ENCODE results near the gene LIPN.
"Not testable (repeated sequence)": the region's sequence is repeated elsewhere in the genome, so short reads cannot be mapped to it uniquely, and the experiment has no call there.

LIPN gene, protein sequence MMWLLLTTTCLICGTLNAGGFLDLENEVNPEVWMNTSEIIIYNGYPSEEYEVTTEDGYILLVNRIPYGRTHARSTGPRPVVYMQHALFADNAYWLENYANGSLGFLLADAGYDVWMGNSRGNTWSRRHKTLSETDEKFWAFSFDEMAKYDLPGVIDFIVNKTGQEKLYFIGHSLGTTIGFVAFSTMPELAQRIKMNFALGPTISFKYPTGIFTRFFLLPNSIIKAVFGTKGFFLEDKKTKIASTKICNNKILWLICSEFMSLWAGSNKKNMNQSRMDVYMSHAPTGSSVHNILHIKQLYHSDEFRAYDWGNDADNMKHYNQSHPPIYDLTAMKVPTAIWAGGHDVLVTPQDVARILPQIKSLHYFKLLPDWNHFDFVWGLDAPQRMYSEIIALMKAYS

DNA sequence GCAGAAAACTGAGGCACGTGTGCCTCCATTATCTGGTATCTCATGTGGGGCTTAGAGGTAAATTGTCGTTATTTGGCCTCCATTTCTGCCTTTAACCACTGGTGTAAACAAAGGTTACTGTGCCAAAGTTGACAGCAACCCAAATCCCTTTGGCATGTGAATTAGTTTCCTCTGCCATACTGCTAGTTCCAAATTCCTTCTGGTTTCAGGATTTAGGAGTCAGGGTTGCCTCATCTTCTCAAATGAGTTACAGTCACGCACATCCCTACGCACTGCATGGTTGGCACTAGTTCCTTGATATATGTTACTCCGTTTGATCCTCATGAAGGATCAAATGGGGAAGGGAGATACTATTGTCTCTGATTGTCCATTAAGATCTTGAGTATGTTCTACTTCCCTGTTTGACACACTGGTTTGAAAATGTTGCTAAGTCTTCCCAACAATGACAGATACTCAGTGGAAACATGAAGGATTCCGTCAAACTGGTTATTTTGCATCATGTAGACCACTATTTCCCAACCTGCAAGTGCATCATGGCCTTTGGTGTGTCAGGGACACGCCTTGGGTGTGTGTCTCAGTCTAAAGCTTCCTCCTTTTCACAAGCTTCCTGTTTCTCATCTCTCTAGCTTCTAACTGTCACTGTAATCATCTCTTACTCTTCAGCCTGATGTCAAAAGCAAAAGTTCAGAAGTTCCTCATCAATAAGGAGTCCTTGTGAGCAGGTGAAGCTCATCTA is at the start of gene LIPN:
TSS of gene LIPN (plus strand) at position 655 of the 736 bp plus-strand sequence. CDS start 1,386 bp downstream, outside the sequence.
- DNase-seq (ENCODE audit: low spot score), result no peak

DNA sequence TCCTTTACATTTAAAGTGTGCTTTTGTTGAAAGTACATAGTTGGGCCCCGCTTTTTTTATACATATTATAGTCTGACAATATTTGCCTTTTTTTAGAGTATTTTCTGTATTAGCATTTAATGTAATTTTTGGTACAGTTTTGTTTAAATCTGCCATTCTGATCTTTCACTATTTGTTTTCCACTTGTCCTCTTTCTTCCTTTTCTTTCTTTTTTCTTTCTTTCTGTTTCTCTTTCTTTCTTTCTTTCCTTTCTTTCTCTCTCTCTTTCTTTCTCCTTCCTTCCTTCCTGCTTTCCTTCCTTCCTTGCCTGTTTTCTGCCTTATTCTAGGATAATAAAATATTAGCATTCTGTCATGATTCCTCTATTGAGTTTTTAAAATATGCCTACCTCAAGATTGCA is 44.3 kb upstream of the LIPN start:
- DNase-seq (ENCODE audit: low spot score), result no peak

DNA sequence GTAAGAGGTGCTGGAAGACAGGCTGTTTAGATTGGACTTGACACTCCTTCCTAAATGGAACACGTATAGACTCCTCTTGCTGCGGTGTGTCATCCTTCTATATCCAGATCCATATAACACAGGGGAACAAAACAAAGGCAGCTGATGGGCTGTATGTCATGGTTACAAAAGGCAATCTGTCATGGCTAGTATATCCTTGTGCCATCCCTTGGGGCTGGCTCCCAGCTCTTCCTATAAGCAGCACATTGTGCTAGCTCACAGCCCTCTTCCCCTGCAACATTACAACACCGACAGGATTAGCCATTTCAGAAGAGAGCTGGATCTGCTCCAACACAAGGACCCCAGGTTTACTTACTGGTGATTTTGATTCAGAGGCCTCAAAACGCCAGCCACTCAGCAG is 38.4 kb upstream of the LIPN start:
- DNase-seq (ENCODE audit: low spot score), result no peak

DNA sequence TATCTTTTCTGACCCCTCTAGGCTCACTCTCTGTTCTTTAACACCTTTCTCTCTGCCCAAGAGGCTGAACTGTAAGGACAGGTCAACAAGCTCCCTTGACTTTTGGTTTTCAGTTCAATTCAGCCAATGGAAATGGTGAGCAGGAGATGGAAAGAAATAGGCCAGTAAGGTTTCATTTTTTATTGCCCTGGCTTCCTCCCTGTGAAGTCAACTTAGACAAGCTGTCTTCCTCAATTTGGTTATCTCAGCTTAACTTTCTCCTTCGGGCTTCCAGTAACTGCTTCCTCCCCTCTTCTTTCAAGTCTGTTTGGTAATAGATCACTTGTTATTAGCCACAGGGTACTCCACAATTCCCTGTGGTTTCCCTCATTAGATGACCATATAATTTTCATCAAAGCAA is 34.0 kb upstream of the LIPN start:
- no peak for DNase-seq (ENCODE audit: low spot score)

DNA sequence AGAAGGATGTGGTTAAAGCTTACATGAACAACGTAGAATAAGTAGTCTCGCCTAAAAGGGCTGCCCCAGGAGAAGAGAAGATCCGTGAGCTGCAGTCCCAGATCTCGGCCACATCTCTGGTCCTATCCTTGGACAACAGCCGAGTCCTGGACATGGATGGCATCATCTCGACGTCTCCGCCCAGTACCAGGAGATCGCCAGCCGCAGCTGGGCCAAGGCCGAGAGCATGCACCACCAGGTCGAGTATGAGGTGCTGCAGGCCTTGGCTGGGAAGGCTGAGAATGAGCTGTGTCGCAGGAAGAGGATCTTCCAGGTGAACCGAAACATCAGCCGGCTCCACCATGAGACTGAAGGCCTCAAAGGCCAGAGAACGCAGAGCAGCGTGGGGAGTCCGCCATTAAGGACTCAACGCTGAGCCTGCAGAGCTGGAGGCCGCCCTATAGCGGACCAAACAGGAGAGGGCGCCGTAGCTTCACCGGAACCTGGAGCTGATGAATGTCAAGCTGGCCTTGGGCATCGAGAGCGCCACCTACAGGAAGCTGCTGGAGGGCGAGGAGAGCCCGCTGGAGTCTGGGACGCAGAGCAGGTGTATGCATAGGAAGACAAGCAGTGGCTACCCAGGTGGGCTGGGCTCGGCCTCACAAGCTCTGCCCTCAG is 31.6 kb upstream of the LIPN start:
- DNase-seq (ENCODE audit: low spot score), result peak; percentile 44

DNA sequence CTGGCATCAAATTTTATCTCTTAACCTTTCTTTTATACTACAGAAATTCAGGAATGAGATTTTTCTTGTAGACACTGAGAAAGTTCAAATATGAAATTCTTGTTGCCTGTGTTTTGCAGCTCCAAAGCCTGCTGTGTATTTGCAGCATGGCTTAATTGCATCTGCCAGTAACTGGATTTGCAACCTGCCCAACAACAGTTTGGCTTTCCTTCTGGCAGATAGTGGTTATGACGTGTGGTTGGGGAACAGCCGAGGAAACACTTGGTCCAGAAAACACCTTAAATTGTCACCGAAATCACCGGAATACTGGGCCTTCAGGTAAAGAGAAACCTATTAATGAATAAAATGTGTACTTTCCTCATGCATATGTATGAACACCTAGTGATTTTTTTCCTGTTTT is 29.0 kb upstream of the LIPN start:
- no peak for DNase-seq (ENCODE audit: low spot score)

DNA sequence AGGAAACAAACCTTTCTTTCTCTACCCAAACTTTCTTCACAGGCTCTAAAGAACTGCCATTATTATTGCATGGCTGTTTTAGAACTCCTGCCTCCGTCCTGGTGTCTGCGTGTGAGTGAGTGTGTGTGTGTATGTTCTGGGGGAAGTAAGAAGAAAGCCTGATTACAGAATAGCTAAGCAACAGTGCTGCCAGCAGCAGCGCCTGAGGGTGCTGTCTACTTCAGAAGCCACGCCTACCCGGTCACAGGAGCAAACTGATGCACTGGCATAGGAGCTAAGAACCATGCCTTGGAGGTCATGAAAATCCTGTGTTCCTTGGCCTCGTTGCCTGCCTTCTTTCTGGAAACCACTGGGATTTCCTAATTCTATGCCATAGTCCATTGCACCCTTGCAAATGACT is 28.5 kb upstream of the LIPN start:
- DNase-seq (ENCODE audit: low spot score), result no peak

DNA sequence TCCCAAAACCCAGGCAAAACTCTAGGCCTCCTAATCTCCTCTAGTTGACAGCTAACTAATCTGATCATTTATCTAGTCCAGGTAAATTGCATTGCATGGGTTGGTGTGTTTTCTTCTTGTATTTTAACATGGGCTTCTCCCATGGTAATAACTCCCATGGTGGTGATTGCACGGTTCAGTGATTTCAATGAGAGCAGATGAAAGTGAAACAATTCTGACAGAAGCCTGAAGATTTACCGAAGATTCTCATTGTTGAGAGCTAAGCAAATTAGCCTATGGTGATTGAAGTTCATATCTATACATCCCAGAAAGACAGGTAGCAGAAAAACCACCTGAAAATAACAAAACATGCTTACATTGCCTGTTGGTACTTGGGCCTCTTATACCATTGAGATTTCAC is 26.6 kb upstream of the LIPN start:
- no peak for DNase-seq (ENCODE audit: low spot score)

DNA sequence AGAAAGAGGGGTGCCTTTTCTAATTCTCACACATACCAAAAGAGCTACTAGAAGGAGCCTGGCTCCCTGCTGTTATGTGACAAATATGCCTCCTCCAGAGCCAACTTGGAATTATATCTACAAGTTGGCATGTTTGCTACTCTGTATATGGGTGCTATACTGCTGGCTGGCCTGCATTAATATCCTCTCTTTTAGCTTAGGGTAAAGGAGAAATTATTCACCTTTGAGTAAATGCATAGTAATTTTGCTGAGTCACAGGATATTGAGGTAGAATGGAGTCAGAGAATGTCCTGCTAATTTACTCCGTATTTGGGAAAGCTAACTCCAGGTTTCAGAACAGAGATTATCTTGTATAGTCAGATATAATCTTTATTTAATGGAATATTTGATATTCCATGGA is 24.2 kb upstream of the LIPN start:
- no peak for DNase-seq (ENCODE audit: low spot score)

DNA sequence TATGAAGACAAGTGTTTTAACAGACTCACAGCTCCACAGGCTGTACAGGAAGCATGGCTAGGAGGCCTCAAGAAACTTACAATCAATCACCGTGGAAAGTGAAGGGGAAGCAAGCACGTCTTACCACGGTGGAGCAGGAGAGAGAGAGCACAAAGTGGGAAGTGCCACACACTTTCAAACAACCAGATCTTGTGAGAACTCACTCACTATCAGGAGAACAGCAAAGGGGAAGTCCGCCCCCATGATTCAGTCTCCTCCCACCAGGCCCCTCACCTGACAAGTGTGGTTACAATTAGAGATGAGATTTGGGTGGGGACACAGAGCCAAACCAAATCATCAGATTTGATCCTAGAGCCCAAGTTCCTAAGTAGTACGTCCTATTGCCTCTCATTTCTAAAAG is 17.9 kb upstream of the LIPN start:
- DNase-seq (ENCODE audit: low spot score), result not testable (repeated sequence)

DNA sequence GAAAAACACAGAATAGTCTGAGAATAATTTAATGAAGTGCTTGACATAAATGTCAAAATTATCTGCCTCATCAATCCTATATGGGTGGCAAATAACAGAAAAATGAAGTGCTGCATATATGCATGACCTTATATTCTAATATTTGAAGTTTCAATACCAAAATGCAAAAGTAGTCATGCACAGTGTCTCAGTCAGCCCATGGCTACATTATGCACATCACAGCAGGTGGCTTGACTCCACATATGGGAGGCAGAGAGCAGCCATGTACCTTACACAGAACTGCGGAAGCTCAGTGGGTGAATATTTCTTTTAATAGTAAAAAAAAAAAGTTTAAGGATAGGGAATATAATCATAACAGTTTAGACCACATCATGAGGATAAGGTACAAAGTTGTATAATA is 17.4 kb upstream of the LIPN start:
- no peak for DNase-seq (ENCODE audit: low spot score)

DNA sequence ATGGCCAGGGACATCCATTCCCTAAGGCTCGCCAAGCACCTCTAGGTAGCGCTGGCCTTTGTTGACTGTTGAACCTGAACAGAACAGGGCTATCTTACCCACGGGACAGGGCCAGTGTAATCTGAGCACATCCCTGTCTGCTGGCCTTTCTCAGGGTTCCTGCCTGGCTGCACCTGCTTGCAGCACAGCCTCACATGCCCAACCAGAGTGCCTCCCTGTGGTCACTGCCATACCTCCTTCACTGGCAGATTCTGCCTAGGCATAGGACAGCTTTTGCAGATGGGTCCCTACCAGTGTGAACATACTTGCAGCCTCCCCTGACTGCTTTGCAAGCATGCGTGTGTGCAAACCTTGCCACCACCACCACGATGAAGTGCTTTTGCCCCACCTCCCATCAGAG is 15.8 kb upstream of the LIPN start:
- DNase-seq (ENCODE audit: low spot score), result no peak

DNA sequence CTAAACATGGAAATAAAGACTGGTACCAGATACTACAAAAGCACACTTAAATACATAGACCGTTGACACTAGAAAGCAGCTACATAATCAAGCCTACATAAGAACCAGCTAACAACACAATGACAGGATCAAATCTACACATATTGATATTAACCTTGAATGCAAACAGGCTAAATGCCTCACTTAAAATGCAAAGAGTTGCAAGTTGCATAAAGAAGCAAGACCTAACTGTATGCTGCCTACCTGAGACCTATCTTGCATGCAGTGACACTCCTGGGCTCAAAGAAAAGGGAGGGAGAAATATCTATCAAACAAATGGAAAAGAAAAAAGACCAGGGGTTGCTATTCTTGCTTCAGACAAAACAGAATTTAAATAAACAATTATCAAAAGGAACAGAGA is 14.2 kb upstream of the LIPN start:
- DNase-seq (ENCODE audit: low spot score), result no peak

DNA sequence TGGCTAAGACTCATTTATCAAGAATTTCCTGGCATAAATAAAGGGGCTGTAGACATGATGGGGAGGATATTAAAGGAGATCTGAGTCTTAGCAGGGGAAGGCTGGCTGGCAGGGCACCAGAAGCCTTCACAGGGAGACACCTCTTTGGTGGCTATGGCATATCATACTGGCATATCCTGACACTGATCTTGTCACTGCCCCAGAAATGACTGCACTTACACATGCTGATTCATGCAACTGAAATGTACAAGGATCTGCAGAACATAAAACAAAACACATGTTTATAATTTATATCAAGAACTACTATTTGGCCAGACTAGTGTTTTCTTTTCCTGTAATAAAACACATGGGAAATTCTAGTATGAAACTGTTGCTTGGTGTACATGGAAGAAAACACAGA is 5.5 kb upstream of the LIPN start:
- no peak for DNase-seq (ENCODE audit: low spot score)

DNA sequence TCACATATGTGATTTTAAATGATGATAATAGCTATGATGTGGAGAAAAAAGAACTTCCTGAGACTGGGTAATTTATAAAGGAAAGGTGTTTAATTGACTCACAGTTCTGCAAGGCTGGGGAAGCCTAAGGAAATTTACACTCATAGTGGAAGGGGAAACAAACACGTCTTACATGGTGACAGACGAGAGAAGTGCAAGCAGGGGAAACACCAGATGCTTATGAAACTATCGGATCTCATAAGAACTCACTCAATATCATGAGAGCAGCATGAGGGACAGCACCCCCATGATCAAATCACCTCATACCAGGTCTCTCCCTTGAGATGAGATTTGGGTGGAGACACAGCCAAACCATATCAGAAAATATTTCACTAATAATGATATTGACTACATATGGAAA is 4.1 kb upstream of the LIPN start:
- DNase-seq (ENCODE audit: low spot score), result peak; percentile 44

DNA sequence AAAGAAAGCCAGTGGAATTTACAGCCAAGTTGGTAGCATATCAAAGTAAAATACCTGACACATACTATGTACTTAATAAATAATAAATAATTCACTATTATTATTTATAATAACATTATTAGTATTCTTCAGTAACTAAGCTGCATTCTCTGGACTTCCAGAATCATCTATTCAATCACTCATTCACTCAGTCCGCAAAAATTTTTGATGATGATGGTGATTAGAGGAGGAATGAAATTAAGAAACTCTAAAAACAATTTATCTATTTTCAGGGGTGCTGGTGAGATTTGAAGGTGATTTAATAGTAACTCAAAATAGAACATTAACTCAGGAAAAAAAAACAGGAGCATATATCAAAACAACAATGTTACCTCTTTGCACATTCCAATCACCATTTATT is 3.2 kb upstream of the LIPN start:
- DNase-seq (ENCODE audit: low spot score), result no peak

DNA sequence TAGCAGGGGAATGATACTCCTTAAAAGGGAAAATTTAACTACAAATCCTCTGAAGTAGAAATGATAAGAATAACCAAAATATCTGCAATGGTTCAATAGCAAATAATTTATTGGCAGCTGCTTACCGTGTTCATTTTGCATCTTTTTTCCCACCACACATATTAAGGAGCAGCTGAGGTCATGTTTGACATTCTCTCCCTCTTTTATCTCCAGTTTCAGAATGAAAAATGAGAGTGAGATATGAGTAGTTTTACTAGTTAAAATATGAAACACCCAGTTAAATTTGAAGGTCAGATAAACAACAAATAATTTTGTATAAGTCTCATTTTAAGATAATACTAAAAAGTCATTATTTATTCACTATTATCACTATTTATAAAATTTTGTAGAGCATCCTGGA is 3.1 kb downstream of the LIPN start:
- no peak for DNase-seq (ENCODE audit: low spot score)

DNA sequence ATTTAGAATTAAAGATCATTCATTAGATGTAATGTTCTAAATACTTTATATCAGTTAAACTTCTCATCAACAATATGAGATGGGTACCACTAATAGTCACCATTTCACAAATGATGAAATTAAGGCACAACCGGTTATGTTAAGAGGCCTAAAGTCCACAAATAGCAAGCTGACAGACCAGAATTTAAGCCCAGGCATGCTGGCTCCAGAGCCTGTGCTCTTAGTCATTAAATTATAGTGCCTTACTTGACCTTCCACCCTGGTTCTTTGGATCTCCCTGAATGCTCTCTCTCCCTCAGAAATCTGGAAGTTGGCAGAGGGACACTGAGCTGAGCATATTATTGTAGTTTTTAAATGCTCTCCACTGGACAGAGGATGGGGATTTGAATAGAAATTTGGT is 3.6 kb downstream of the LIPN start:
- DNase-seq (ENCODE audit: low spot score), result no peak

DNA sequence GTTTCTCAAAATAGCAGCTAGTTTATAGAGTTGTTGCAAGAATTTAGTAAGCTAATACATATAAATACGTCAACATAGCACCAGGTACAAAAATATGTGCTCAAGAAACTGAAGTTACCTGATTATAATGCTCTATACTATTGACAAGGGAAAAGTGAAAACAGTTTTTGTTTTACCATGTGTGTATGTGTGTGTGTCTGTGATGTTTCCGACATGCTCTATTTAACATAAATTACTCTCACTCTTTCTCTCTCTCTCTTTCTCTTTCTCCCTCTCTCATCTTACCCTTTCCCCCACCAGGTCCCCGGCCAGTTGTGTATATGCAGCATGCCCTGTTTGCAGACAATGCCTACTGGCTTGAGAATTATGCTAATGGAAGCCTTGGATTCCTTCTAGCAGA is 4.3 kb downstream of the LIPN start:
- DNase-seq (ENCODE audit: low spot score), result no peak

DNA sequence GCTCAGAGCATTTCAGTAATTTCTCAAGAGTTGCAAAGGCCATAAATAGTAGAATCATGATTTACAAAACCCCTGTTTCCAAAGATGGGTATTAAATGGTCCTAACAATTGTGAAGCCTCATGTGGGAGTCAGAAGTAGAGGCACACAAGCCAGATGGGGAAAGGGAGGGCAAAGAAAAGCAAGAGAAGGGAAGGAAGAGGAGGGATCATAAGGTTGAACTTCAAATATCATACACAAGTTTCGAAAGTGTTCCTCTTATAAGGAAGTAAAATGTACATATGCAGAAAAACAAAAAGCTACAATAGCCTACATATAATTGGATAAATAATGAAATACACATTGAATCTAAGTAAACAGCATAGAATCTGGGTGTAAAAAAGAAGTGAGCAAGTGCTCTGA is 6.0 kb downstream of the LIPN start:
- DNase-seq (ENCODE audit: low spot score), result no peak

DNA sequence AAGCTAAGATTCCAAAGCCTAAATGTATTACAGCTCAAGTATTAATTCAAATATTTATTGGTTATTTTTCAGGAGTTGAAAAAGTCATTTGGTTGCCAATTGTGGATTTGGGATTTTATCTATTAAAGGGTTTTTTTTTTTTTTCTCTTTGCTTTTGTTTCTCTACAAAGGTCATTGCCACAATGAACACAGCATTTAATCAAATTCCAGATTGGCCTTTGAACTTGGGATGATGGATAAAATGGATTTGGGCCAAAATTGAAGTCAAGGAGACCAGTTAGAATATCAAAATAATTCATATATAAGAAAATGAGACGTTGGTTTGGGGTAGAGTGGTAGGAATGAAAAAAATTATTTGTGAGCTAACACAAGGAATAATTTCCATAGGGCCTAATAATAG is 9.6 kb downstream of the LIPN start:
- no peak for DNase-seq (ENCODE audit: low spot score)

DNA sequence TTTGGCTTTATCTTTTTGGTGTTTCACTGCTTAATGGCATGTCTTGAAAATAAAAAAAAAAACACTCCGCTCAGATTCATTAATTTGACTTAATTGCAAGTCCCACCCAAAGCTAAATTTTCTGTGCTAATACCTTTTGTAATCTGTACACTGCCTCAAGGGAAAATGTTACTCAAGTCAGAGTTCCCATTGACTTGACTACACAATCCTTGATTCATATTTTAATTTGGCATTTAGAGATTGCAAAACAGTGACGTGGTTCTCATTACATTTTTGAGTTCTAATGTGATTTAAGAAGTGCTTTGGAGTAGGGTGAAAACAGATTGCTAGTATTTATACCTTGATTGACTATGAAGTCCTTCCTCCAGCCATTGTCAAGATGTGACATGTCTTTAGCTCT is 21.4 kb downstream of the LIPN start:
- no peak for DNase-seq (ENCODE audit: low spot score)

DNA sequence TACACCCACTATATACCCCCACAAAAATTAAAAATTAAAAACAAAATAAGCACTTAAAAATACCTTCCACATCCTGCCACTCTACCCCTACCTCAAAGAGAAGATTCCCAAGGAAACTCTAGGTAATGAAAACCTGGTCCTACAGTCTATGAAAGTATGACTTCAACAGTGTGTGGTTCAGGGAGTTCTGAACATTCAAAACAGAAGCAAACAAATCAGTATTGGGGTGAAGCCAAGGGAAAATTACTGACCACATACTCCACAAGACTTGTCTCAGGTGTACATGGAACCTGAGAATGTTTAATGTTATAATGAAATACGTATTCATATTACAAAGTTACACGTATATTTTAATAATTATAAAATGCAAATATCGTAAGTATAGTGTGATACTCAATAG is 22.4 kb downstream of the LIPN start:
- no peak for DNase-seq (ENCODE audit: low spot score)

Data from activated CD4-positive, alpha-beta T cell treated with anti-CD3 and anti-CD28 coated beads, Interleukin-2, Interleukin-4, amounts not matched to agents 100 ng/mL and 50 ng/mL, durations not matched to agents 16 hours and 8 hours (primary cell).